VCaP (cell line): Measurements from ENCODE around the gene IGFL1.
A peak's percentile ranks its signal among the peaks of the same experiment; 100 is the strongest.
"Not testable (repeated sequence)": the region's sequence is repeated elsewhere in the genome, so short reads cannot be mapped to it uniquely, and the experiment has no call there.

Experiments used
- H3K27ac ChIP-seq: fragments of 450-650 bp; 2 replicates; pipeline ENCODE4 v1.5.1; 2017
- CTCF ChIP-seq: fragments of 450-650 bp; conservative IDR thresholded peaks from 2 replicates; pipeline ENCODE4 v1.5.1; 2017; ENCODE audit warnings: mild to moderate bottlenecking, moderate library complexity

Gene IGFL1

GRCh38 chr19:46251416-46251815 lies 21.9 kb downstream of the IGFL1 start:
- H3K27ac ChIP-seq: no peak overlapping the region
- no peak for TF ChIP-seq CTCF

GRCh38 chr19:46254776-46255175 lies 25.2 kb downstream of the IGFL1 start:
- H3K27ac ChIP-seq: peak overlapping the region; percentile 46
- no peak for TF ChIP-seq CTCF

GRCh38 chr19:46256855-46257254 lies 27.3 kb downstream of the IGFL1 start:
- no peak for TF ChIP-seq CTCF
- H3K27ac ChIP-seq: no peak overlapping the region

- not testable (repeated sequence) for H3K27ac ChIP-seq
Observed at GRCh38 chr19:46261501-46261900, 32.0 kb downstream of the IGFL1 start.

GRCh38 chr19:46262684-46263296 lies 33.2 kb downstream of the IGFL1 start:
- not testable (repeated sequence) for H3K27ac ChIP-seq

GRCh38 chr19:46264801-46265200 lies 35.3 kb downstream of the IGFL1 start:
- not testable (repeated sequence) for H3K27ac ChIP-seq

- peak; percentile 85 for TF ChIP-seq CTCF
- no peak overlapping the region for H3K27ac ChIP-seq
Observed at GRCh38 chr19:46265217-46265828, 35.8 kb downstream of the IGFL1 start.

- no peak for TF ChIP-seq CTCF
- no peak overlapping the region for H3K27ac ChIP-seq
Observed at GRCh38 chr19:46269101-46269500, 39.6 kb downstream of the IGFL1 start.

GRCh38 chr19:46270521-46271256 lies 41.1 kb downstream of the IGFL1 start:
- TF ChIP-seq CTCF: no peak
- no peak overlapping the region for H3K27ac ChIP-seq
